Endothelial cell (in vitro differentiated cells): ENCODE data around the gene FLOT2. TPM values are rescaled to one million over a fixed set of nuclear protein-coding genes. Genes with fewer than 3 reads are reported as not detected.

ENCODE experiments used
- DNase-seq: peaks from one replicate; pipeline ENCODE4 v3.0.0; 2021; ENCODE audit warnings: low spot score
- H3K27ac Mint-ChIP-seq: one replicate; pipeline ENCODE4 v1.8.0; 2021; ENCODE audit warnings: mixed read lengths, inconsistent platforms; ENCODE audit not compliant: unreplicated experiment
- H3K27me3 Mint-ChIP-seq: one replicate; pipeline ENCODE4 v1.8.0; 2021; ENCODE audit warnings: mild to moderate bottlenecking, moderate library complexity, mixed read lengths, inconsistent platforms; ENCODE audit not compliant: unreplicated experiment
- H3K36me3 Mint-ChIP-seq: one replicate; pipeline ENCODE4 v1.8.0; 2021; ENCODE audit warnings: mild to moderate bottlenecking, low read depth, mixed read lengths, inconsistent platforms; ENCODE audit not compliant: unreplicated experiment
- H3K4me1 Mint-ChIP-seq: one replicate; pipeline ENCODE4 v1.8.0; 2021; ENCODE audit warnings: mild to moderate bottlenecking, mixed read lengths, inconsistent platforms; ENCODE audit not compliant: unreplicated experiment
- H3K4me3 Mint-ChIP-seq: one replicate; pipeline ENCODE4 v1.8.0; 2021; ENCODE audit warnings: mild to moderate bottlenecking, mixed read lengths, inconsistent platforms; ENCODE audit not compliant: unreplicated experiment
- H3K9me3 Mint-ChIP-seq: one replicate; pipeline ENCODE4 v1.8.0; 2021; ENCODE audit warnings: mixed read lengths, inconsistent platforms; ENCODE audit not compliant: unreplicated experiment
- total RNA-seq: library from RNA; stranded (reverse); fragmentation: NEBNext Ultra II Directional; extraction: Animal tissue kit (Norgen Biotek cat#: 25700); gene quantifications from one replicate; pipeline ENCODE4 v1.2.1, GENCODE V29; 2021; ENCODE audit not compliant: unreplicated experiment
- TF ChIP-seq, protein P1 (sequence below): fragments of 200-600 bp; sonication (generic); IDR thresholded peaks from one replicate; pipeline ENCODE4 v1.5.0; 2021; ENCODE audit warnings: antibody characterized with exemption; ENCODE audit not compliant: unreplicated experiment

Gene FLOT2
- total RNA-seq, 1 donor from 2014 or later: 156 TPM

DNA sequence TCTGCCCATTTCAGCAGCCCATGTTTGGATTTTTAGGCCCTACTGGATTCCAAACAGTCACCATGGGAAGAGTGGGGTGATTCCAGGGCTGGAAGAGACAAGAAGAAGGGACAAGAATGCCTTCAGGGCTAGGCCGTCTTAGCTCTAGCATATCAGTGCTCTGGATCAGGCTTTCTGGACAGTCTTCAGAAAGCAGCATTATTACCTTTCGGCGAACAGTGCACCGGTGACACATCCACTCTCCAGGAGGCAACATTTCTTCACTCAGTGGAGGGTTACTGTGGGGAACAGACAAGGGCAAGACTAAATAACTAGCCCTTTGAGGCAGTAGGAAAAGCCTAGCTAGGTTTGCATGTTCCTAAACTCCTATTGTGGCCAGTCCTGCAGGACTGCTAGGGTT lies 29.3 kb upstream of the FLOT2 start:
- TF ChIP-seq, protein P1, sequence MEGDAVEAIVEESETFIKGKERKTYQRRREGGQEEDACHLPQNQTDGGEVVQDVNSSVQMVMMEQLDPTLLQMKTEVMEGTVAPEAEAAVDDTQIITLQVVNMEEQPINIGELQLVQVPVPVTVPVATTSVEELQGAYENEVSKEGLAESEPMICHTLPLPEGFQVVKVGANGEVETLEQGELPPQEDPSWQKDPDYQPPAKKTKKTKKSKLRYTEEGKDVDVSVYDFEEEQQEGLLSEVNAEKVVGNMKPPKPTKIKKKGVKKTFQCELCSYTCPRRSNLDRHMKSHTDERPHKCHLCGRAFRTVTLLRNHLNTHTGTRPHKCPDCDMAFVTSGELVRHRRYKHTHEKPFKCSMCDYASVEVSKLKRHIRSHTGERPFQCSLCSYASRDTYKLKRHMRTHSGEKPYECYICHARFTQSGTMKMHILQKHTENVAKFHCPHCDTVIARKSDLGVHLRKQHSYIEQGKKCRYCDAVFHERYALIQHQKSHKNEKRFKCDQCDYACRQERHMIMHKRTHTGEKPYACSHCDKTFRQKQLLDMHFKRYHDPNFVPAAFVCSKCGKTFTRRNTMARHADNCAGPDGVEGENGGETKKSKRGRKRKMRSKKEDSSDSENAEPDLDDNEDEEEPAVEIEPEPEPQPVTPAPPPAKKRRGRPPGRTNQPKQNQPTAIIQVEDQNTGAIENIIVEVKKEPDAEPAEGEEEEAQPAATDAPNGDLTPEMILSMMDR: no peak
- H3K4me1 Mint-ChIP-seq: peaks cover 18% of the 10 kb centered on the region
- peaks cover 23% of the 10 kb centered on the region for H3K36me3 Mint-ChIP-seq
- no peak for DNase-seq
- H3K4me3 Mint-ChIP-seq: no peak overlapping the region
- no peaks in the 10 kb centered on the region for H3K27me3 Mint-ChIP-seq
- no peaks in the 10 kb centered on the region for H3K9me3 Mint-ChIP-seq
- H3K27ac Mint-ChIP-seq: no peak overlapping the region

DNA sequence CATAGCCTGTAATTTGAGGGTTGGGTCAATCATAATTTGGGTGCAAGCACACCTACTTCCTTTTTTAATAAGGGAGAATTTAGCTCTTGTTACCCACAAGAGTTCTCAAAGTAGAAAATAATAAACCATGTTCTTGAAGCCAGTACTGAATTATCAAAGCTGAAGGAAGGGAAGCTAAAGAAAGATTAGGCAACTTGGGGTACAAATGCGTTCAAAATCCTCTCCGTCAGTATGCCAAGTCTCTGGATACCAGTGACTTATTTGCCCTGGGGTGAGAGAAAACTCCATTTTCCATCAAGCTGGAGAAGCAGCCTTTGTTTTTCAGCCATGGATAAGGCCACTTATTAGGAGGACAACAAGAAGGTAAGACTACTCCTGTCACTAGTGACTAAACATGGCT lies 28.8 kb upstream of the FLOT2 start:
- Mint-ChIP-seq H3K9me3 (no peaks in the 10 kb centered on the region), H3K27ac (no peak overlapping the region), H3K4me3 (no peak overlapping the region), H3K36me3 (peaks cover 27% of the 10 kb centered on the region), H3K27me3 (no peaks in the 10 kb centered on the region), H3K4me1 (peaks cover 18% of the 10 kb centered on the region)
- TF ChIP-seq, protein P1: no peak
- DNase-seq: no peak

DNA sequence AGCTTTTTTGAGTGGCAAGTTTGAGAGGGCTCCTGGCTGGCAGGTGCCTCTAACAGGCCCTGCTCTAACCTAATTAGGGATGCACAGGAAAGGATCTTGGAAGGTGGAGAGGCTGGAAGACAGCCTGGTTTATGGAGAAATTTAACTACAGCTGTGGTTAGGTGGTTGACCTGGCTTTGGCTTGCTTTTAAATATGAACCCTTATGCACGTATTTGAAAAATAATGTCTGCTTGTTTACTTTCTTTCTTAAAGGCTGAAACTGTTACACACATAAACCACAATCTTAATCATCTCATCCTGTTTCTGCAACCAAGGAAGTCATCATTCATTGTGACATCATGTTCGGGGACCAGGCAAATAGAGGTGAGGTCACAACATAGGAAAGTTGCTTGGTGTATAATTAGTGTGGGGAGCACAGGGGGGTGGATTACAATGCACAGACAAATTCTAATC lies 28.4 kb upstream of the FLOT2 start:
- Mint-ChIP-seq H3K27me3 (no peaks in the 10 kb centered on the region), H3K4me3 (peak overlapping the region; percentile 11), H3K9me3 (no peaks in the 10 kb centered on the region), H3K27ac (no peak overlapping the region), H3K4me1 (peaks cover 18% of the 10 kb centered on the region), H3K36me3 (peaks cover 29% of the 10 kb centered on the region)
- no peak for DNase-seq
- TF ChIP-seq, protein P1: no peak

DNA sequence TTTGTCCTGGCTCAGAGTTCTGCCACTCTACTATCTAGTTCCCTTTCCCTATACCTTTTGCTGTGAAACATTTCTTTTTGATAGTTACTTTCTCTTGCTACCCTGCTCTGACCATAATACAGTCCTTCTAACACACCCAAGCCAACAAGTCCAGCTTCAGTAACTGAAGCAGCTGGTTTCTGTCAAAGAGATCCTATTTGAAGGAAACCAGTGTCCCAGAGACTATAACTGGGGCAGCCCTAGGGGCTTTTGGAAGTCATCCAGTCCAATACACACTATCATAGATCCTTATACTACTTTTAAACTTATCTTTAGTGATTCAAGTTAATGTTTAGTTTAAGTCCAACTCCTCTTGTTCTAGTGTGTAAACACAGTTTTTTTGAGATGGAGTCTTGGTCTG lies 22.7 kb upstream of the FLOT2 start:
- TF ChIP-seq, protein P1: no peak
- no peak overlapping the region for H3K4me3 Mint-ChIP-seq
- H3K27me3 Mint-ChIP-seq: no peaks in the 10 kb centered on the region
- H3K27ac Mint-ChIP-seq: no peak overlapping the region
- no peaks in the 10 kb centered on the region for H3K4me1 Mint-ChIP-seq
- peaks cover 52% of the 10 kb centered on the region for H3K36me3 Mint-ChIP-seq
- no peak for DNase-seq
- no peaks in the 10 kb centered on the region for H3K9me3 Mint-ChIP-seq

DNA sequence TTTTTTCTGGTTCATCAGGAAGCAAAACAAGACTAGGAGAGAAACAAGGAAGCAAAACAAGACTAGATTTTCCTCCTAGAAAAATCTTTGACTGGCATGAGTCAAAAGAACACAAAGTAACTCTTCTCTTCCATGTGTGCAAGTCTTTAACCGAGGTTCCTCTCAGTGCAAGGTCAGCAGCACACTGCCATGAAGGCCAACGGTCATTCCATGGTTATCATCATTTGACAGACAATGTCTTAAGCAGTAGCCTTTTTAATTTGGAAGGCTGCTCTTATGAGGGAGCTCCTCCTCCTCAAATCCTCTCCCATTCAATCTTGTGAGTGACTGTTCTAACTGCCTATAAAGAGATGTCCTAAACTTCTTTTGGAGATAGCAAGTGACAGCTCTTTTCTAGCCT lies 20.8 kb upstream of the FLOT2 start:
- peaks cover 2% of the 10 kb centered on the region for H3K27me3 Mint-ChIP-seq
- peaks cover 53% of the 10 kb centered on the region for H3K36me3 Mint-ChIP-seq
- no peaks in the 10 kb centered on the region for H3K4me1 Mint-ChIP-seq
- H3K9me3 Mint-ChIP-seq: no peaks in the 10 kb centered on the region
- H3K4me3 Mint-ChIP-seq: peak overlapping the region; percentile 14
- TF ChIP-seq, protein P1: no peak
- H3K27ac Mint-ChIP-seq: no peak overlapping the region
- no peak for DNase-seq
